GM12878 (cell line): Measurements from ENCODE around the gene IGF1R.

ENCODE experiments used
- CEBPB ChIP-seq, 2 experiments: fragments of 150-350 bp in 1 of 2; IDR thresholded peaks; 2 replicates each; pipeline ENCODE4 v1.6.1; 2012 to 2014; ENCODE audit warnings: low read depth in 2 of 2, low read length in 2 of 2, borderline replicate concordance in 1 of 2, inconsistent platforms in 1 of 2
- ESRRA ChIP-seq: IDR thresholded peaks from 2 replicates; pipeline ENCODE4 v1.6.1; 2012; ENCODE audit warnings: mild to moderate bottlenecking, low read length, improper control_type of control experiment
- EZH2 ChIP-seq: IDR thresholded peaks from 2 replicates; pipeline ENCODE4 v1.6.1; 2012; ENCODE audit warnings: low read depth, mild to moderate bottlenecking, control low read depth, inconsistent platforms, low read length, borderline replicate concordance; ENCODE audit not compliant: control insufficient read depth
- POLR2A ChIP-seq: IDR thresholded peaks from 2 replicates; pipeline ENCODE4 v1.6.1; 2011; ENCODE audit warnings: low read depth, mild to moderate bottlenecking, low read length
- POLR2AphosphoS5 ChIP-seq: IDR thresholded peaks from 2 replicates; pipeline ENCODE4 v1.6.1; 2011; ENCODE audit warnings: mild to moderate bottlenecking, low read length, inconsistent platforms
- RCOR1 ChIP-seq: conservative IDR thresholded peaks from 2 replicates; pipeline ENCODE4 v1.6.1; 2012; ENCODE audit warnings: low read depth, low read length, improper control_type of control experiment
- ZNF207 ChIP-seq: fragments of 450-650 bp; IDR thresholded peaks from 2 replicates; pipeline ENCODE4 v1.6.1; 2014; ENCODE audit warnings: antibody characterized with exemption, mild to moderate bottlenecking, borderline replicate concordance
- TF ChIP-seq, protein P1 (sequence below): fragments of 450-650 bp; IDR thresholded peaks from 2 replicates; pipeline ENCODE4 v1.6.1; 2014; ENCODE audit warnings: mild to moderate bottlenecking
- TF ChIP-seq, protein P2 (sequence below), 3 experiments: IDR thresholded peaks in 2 of 3; conservative IDR thresholded peaks in 1 of 3; 2 replicates each; pipeline ENCODE4 v1.5.1; 2011; ENCODE audit warnings: low read depth in 3 of 3, low read length in 3 of 3, mild to moderate bottlenecking in 3 of 3, control low read depth in 2 of 3, moderate library complexity in 2 of 3, inconsistent platforms in 1 of 3, mixed read lengths in 1 of 3; ENCODE audit not compliant: control insufficient read depth in 2 of 3, insufficient read depth in 1 of 3; ENCODE audit errors: extremely low read depth in 1 of 3
- TF ChIP-seq, protein P3 (sequence below): fragments of 450-650 bp; formaldehyde crosslinking; IDR thresholded peaks from 2 replicates; pipeline ENCODE4 v1.5.0; 2022; ENCODE audit warnings: mild to moderate bottlenecking, missing genetic modification characterization
- TF ChIP-seq, protein P4 (sequence below): IDR thresholded peaks from 2 replicates; pipeline ENCODE4 v1.6.1; 2011; ENCODE audit warnings: low read depth, low read length, improper control_type of control experiment, borderline replicate concordance

DNA sequence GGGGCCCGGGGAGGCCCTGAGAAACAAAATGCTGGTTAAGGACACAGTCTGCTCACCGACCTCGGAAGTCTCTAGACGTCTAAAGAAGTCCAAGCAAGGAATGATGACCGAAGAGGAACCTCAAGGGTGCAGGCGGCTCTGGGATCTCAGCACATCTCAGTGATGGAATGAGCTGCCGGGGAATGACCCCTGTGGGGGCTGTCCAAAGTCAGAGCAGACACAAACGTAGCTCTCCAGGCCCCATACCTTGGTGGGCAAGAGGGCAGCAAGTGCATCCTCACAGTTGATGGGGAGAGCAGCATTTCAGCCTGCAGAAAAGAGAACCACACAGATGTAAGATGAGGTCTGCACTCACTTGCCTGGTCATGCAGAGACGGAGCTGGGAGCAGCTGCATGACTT is 129.1 kb downstream of the IGF1R start:
- no peak for TF ChIP-seq EZH2
- TF ChIP-seq, protein P1, sequence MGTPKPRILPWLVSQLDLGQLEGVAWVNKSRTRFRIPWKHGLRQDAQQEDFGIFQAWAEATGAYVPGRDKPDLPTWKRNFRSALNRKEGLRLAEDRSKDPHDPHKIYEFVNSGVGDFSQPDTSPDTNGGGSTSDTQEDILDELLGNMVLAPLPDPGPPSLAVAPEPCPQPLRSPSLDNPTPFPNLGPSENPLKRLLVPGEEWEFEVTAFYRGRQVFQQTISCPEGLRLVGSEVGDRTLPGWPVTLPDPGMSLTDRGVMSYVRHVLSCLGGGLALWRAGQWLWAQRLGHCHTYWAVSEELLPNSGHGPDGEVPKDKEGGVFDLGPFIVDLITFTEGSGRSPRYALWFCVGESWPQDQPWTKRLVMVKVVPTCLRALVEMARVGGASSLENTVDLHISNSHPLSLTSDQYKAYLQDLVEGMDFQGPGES: no peak
- TF ChIP-seq, protein P2, sequence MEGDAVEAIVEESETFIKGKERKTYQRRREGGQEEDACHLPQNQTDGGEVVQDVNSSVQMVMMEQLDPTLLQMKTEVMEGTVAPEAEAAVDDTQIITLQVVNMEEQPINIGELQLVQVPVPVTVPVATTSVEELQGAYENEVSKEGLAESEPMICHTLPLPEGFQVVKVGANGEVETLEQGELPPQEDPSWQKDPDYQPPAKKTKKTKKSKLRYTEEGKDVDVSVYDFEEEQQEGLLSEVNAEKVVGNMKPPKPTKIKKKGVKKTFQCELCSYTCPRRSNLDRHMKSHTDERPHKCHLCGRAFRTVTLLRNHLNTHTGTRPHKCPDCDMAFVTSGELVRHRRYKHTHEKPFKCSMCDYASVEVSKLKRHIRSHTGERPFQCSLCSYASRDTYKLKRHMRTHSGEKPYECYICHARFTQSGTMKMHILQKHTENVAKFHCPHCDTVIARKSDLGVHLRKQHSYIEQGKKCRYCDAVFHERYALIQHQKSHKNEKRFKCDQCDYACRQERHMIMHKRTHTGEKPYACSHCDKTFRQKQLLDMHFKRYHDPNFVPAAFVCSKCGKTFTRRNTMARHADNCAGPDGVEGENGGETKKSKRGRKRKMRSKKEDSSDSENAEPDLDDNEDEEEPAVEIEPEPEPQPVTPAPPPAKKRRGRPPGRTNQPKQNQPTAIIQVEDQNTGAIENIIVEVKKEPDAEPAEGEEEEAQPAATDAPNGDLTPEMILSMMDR (IDR thresholded peaks at IDR 0.05 in 2 of 3, conservative IDR thresholded peaks at IDR 0.05 in 1 of 3; ENCODE audit: control insufficient read depth in 2 of 3, extremely low read depth in 1 of 3, insufficient read depth in 1 of 3, low read depth in 3 of 3, low read length in 3 of 3): no peak
- TF ChIP-seq POLR2AphosphoS5: no peak
- TF ChIP-seq POLR2A: no peak
- TF ChIP-seq RCOR1: no peak
- TF ChIP-seq ZNF207: no peak
- TF ChIP-seq, protein P3, sequence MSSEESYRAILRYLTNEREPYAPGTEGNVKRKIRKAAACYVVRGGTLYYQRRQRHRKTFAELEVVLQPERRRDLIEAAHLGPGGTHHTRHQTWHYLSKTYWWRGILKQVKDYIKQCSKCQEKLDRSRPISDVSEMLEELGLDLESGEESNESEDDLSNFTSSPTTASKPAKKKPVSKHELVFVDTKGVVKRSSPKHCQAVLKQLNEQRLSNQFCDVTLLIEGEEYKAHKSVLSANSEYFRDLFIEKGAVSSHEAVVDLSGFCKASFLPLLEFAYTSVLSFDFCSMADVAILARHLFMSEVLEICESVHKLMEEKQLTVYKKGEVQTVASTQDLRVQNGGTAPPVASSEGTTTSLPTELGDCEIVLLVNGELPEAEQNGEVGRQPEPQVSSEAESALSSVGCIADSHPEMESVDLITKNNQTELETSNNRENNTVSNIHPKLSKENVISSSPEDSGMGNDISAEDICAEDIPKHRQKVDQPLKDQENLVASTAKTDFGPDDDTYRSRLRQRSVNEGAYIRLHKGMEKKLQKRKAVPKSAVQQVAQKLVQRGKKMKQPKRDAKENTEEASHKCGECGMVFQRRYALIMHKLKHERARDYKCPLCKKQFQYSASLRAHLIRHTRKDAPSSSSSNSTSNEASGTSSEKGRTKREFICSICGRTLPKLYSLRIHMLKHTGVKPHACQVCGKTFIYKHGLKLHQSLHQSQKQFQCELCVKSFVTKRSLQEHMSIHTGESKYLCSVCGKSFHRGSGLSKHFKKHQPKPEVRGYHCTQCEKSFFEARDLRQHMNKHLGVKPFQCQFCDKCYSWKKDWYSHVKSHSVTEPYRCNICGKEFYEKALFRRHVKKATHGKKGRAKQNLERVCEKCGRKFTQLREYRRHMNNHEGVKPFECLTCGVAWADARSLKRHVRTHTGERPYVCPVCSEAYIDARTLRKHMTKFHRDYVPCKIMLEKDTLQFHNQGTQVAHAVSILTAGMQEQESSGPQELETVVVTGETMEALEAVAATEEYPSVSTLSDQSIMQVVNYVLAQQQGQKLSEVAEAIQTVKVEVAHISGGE (CRISPR knock-in tag): no peak
- no peak for TF ChIP-seq ESRRA
- TF ChIP-seq, protein P4, sequence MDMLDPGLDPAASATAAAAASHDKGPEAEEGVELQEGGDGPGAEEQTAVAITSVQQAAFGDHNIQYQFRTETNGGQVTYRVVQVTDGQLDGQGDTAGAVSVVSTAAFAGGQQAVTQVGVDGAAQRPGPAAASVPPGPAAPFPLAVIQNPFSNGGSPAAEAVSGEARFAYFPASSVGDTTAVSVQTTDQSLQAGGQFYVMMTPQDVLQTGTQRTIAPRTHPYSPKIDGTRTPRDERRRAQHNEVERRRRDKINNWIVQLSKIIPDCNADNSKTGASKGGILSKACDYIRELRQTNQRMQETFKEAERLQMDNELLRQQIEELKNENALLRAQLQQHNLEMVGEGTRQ: no peak
- TF ChIP-seq CEBPB (IDR thresholded peaks at IDR 0.05; ENCODE audit: borderline replicate concordance in 1 of 2, low read depth in 2 of 2, low read length in 2 of 2): no peak
